ENCODE data around the gene GPALPP1.

DNA sequence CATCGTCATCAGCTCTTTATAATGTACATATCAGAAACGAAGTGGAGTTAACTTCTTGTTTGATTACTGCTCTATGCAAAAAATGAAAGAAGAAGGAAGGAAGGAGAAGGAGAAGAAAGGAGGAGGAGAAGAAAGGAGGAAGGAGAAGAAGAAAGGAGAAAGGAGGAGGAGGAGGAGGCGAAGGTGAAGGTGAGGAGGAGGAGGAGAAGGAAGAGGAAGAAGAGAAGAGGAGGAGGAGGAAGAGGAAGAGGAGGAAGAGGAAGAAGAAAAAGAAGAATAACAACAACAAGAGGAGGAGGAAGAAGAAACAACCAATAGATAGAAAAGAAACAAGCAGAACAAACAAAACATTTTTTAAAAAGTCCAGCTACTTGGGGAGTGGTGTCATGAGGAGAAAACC, 13.1 kb upstream of the GPALPP1 start:
- TF ChIP-seq POLR2A (IDR thresholded peaks at IDR 0.05) = no peak
- TF ChIP-seq, protein P1, sequence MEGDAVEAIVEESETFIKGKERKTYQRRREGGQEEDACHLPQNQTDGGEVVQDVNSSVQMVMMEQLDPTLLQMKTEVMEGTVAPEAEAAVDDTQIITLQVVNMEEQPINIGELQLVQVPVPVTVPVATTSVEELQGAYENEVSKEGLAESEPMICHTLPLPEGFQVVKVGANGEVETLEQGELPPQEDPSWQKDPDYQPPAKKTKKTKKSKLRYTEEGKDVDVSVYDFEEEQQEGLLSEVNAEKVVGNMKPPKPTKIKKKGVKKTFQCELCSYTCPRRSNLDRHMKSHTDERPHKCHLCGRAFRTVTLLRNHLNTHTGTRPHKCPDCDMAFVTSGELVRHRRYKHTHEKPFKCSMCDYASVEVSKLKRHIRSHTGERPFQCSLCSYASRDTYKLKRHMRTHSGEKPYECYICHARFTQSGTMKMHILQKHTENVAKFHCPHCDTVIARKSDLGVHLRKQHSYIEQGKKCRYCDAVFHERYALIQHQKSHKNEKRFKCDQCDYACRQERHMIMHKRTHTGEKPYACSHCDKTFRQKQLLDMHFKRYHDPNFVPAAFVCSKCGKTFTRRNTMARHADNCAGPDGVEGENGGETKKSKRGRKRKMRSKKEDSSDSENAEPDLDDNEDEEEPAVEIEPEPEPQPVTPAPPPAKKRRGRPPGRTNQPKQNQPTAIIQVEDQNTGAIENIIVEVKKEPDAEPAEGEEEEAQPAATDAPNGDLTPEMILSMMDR (IDR thresholded peaks at IDR 0.05 in 8 of 11, conservative IDR thresholded peaks at IDR 0.05 in 3 of 11) = no peak

Measured in spleen (tissue), 7 donors.